ENCODE measurements around the gene RMND1.

Gene RMND1

GRCh38 chr6:151441390-151442166, 10.3 kb downstream of the RMND1 start:
- H3K79me2 ChIP-seq (ENCODE audit: insufficient read depth, low read length) = peaks cover 31% of the 10 kb centered on the region; the same call in 1 of the 2 replicates
- H3K27me3 ChIP-seq (ENCODE audit: insufficient read depth, low read length, poor library complexity, severe bottlenecking) = no peaks in the 10 kb centered on the region
- peak overlapping the region; percentile 21 for H3K4me2 ChIP-seq (ENCODE audit: low read depth, low read length, poor library complexity, severe bottlenecking)
- H3F3A ChIP-seq (ENCODE audit: low read depth) = no peaks in the 10 kb centered on the region
- H4K20me1 ChIP-seq (ENCODE audit: insufficient read depth, low read length, poor library complexity, severe bottlenecking) = peaks cover 9% of the 10 kb centered on the region
- no peak overlapping the region for H3K4me3 ChIP-seq (ENCODE audit: low read length, poor library complexity, severe bottlenecking)
- H2AFZ ChIP-seq (ENCODE audit: low read length) = no peak overlapping the region
- no peak overlapping the region for H3K9ac ChIP-seq (ENCODE audit: low read depth, low read length, poor library complexity, severe bottlenecking)
- H3K9me2 ChIP-seq (replicated peaks; ENCODE audit: low read depth, low read length) = no peaks in the 10 kb centered on the region
- peaks cover 12% of the 10 kb centered on the region for H3K4me1 ChIP-seq (ENCODE audit: insufficient read depth, low read length, poor library complexity, severe bottlenecking)
- H3K9me3 ChIP-seq (ENCODE audit: insufficient read depth, low read depth, low read length) = no peaks in the 10 kb centered on the region
- TF ChIP-seq EZH2phosphoT487 (IDR thresholded peaks at IDR 0.05; ENCODE audit: borderline replicate concordance) = no peak
- no peak for TF ChIP-seq CTCF (conservative IDR thresholded peaks at IDR 0.05; ENCODE audit: low read length)
- H3K36me3 ChIP-seq (ENCODE audit: insufficient read depth, low read length) = no peaks in the 10 kb centered on the region

- H3K9me3 ChIP-seq (ENCODE audit: insufficient read depth, low read depth, low read length) = no peaks in the 10 kb centered on the region
- no peaks in the 10 kb centered on the region for H3F3A ChIP-seq (ENCODE audit: low read depth)
- no peaks in the 10 kb centered on the region for H3K9me2 ChIP-seq (replicated peaks; ENCODE audit: low read depth, low read length)
- no peak overlapping the region for H2AFZ ChIP-seq (ENCODE audit: low read length)
- H3K4me2 ChIP-seq (ENCODE audit: low read depth, low read length, poor library complexity, severe bottlenecking) = no peak overlapping the region
- no peaks in the 10 kb centered on the region for H3K36me3 ChIP-seq (ENCODE audit: insufficient read depth, low read length)
- peaks cover 24% of the 10 kb centered on the region; the same call in 1 of the 2 replicates for H3K79me2 ChIP-seq (ENCODE audit: insufficient read depth, low read length)
- no peak overlapping the region for H3K4me3 ChIP-seq (ENCODE audit: low read length, poor library complexity, severe bottlenecking)
- no peak overlapping the region for H3K9ac ChIP-seq (ENCODE audit: low read depth, low read length, poor library complexity, severe bottlenecking)
- peaks cover 9% of the 10 kb centered on the region for H3K4me1 ChIP-seq (ENCODE audit: insufficient read depth, low read length, poor library complexity, severe bottlenecking)
- H4K20me1 ChIP-seq (ENCODE audit: insufficient read depth, low read length, poor library complexity, severe bottlenecking) = peaks cover 9% of the 10 kb centered on the region
- no peak for TF ChIP-seq EZH2phosphoT487 (IDR thresholded peaks at IDR 0.05; ENCODE audit: borderline replicate concordance)
- TF ChIP-seq CTCF (conservative IDR thresholded peaks at IDR 0.05; ENCODE audit: low read length) = peak; percentile 67
- no peaks in the 10 kb centered on the region for H3K27me3 ChIP-seq (ENCODE audit: insufficient read depth, low read length, poor library complexity, severe bottlenecking)
Observed at GRCh38 chr6:151440930-151441329, 11.0 kb downstream of the RMND1 start.

GRCh38 chr6:151440498-151440897, 11.4 kb downstream of the RMND1 start:
- H3K9ac ChIP-seq (ENCODE audit: low read depth, low read length, poor library complexity, severe bottlenecking) = no peak overlapping the region
- H4K20me1 ChIP-seq (ENCODE audit: insufficient read depth, low read length, poor library complexity, severe bottlenecking) = peaks cover 9% of the 10 kb centered on the region
- H3K4me2 ChIP-seq (ENCODE audit: low read depth, low read length, poor library complexity, severe bottlenecking) = no peak overlapping the region
- no peaks in the 10 kb centered on the region for H3F3A ChIP-seq (ENCODE audit: low read depth)
- no peak overlapping the region for H3K4me3 ChIP-seq (ENCODE audit: low read length, poor library complexity, severe bottlenecking)
- no peaks in the 10 kb centered on the region for H3K9me3 ChIP-seq (ENCODE audit: insufficient read depth, low read depth, low read length)
- no peak overlapping the region for H2AFZ ChIP-seq (ENCODE audit: low read length)
- H3K79me2 ChIP-seq (ENCODE audit: insufficient read depth, low read length) = peaks cover 23% of the 10 kb centered on the region; the same call in 1 of the 2 replicates
- H3K27me3 ChIP-seq (ENCODE audit: insufficient read depth, low read length, poor library complexity, severe bottlenecking) = no peaks in the 10 kb centered on the region
- peaks cover 8% of the 10 kb centered on the region for H3K4me1 ChIP-seq (ENCODE audit: insufficient read depth, low read length, poor library complexity, severe bottlenecking)
- TF ChIP-seq CTCF (conservative IDR thresholded peaks at IDR 0.05; ENCODE audit: low read length) (no peak), EZH2phosphoT487 (IDR thresholded peaks at IDR 0.05; ENCODE audit: borderline replicate concordance) (no peak)
- no peaks in the 10 kb centered on the region for H3K9me2 ChIP-seq (replicated peaks; ENCODE audit: low read depth, low read length)
- H3K36me3 ChIP-seq (ENCODE audit: insufficient read depth, low read length) = no peaks in the 10 kb centered on the region

Measured in Loucy (cell line).